ENCODE results near the gene UBAC1. TPM values are rescaled to one million over a fixed set of nuclear protein-coding genes. Genes with fewer than 3 reads are reported as not detected.

UBAC1 gene
- total and polyA plus RNA-seq, 9 of the 15 experiments (the other 6 are each of a cell fraction or from before 2014, with no cell fraction given): 94.0 to 399 (median 228) TPM

- TF ChIP-seq ZNF318 (IDR thresholded peaks at IDR 0.05; ENCODE audit: borderline replicate concordance in 1 of 2, low read depth in 1 of 2): no peak
- TF ChIP-seq SMAD3 (CRISPR knock-in tag; conservative IDR thresholded peaks at IDR 0.05): no peak
- TF ChIP-seq CUX1 (CRISPR knock-in tag; IDR thresholded peaks at IDR 0.05): no peak
- no peak for TF ChIP-seq AFF4 (CRISPR knock-in tag; IDR thresholded peaks at IDR 0.05)
- TF ChIP-seq ZBTB26 (CRISPR knock-in tag; IDR thresholded peaks at IDR 0.05): no peak
These were observed at the start of gene UBAC1 (continued) for GRCh38 chr9:135961277-135961715.
